ENCODE results near the gene RENBP.

Gene RENBP

GRCh38 chrX:153957224-153957623 is 12.8 kb upstream of the RENBP start:
- DNase-seq (ENCODE audit: low read depth, low spot score) = no peak
- POLR2A ChIA-PET = no interaction called here
- CTCF ChIA-PET = no interaction called here
- no peak overlapping the region for H3K4me3 ChIP-seq (ENCODE audit: low read depth, low read length)
- no peak for TF ChIP-seq CTCF (IDR thresholded peaks at IDR 0.05; ENCODE audit: insufficient read depth, low read length, missing control alignments)

- DNase-seq (ENCODE audit: low read depth, low spot score) = no peak
- CTCF ChIA-PET = no interaction called here
- H3K4me3 ChIP-seq (ENCODE audit: low read depth, low read length) = no peak overlapping the region
- no peak for TF ChIP-seq CTCF (IDR thresholded peaks at IDR 0.05; ENCODE audit: insufficient read depth, low read length, missing control alignments)
- POLR2A ChIA-PET = no interaction called here
These were observed 11.8 kb upstream of the RENBP start for GRCh38 chrX:153956044-153956907.

GRCh38 chrX:153955228-153955732 is 10.8 kb upstream of the RENBP start:
- TF ChIP-seq CTCF (IDR thresholded peaks at IDR 0.05; ENCODE audit: insufficient read depth, low read length, missing control alignments) = no peak
- ChIA-PET CTCF (no interaction called here), POLR2A (no interaction called here)
- no peak overlapping the region for H3K4me3 ChIP-seq (ENCODE audit: low read depth, low read length)
- no peak for DNase-seq (ENCODE audit: low read depth, low spot score)

- ChIA-PET POLR2A (no interaction called here), CTCF (no interaction called here)
- DNase-seq (ENCODE audit: low read depth, low spot score) = no peak
- H3K4me3 ChIP-seq (ENCODE audit: low read depth, low read length) = no peak overlapping the region
- TF ChIP-seq CTCF (IDR thresholded peaks at IDR 0.05; ENCODE audit: insufficient read depth, low read length, missing control alignments) = no peak
These were observed 10.2 kb upstream of the RENBP start for GRCh38 chrX:153954558-153955227.

GRCh38 chrX:153953892-153954557 is 9.6 kb upstream of the RENBP start:
- DNase-seq (ENCODE audit: low read depth, low spot score) = no peak
- CTCF ChIA-PET = interaction anchor here (0.8 to 10.9 kb wide), 5 partner anchors 9 to 190 kb away, joined by 3 to 230 read pairs (median 84); partner anchors contain the start of genes ARHGAP4, PLXNB3 and RENBP
- POLR2A ChIA-PET = no interaction called here
- no peak for TF ChIP-seq CTCF (IDR thresholded peaks at IDR 0.05; ENCODE audit: insufficient read depth, low read length, missing control alignments)
- H3K4me3 ChIP-seq (ENCODE audit: low read depth, low read length) = no peak overlapping the region

All from AG04449 (cell line).